Esophagus muscularis mucosa (tissue), 4 donors: ENCODE results near the gene ADGRF3.

Source experiments
- EP300 ChIP-seq: sonication (generic); formaldehyde crosslinking; IDR thresholded peaks from one replicate; pipeline ENCODE4 v1.6.1; 2017; ENCODE audit warnings: antibody characterized with exemption
- POLR2A ChIP-seq: fragments of 450-650 bp; IDR thresholded peaks from one replicate; pipeline ENCODE4 v1.6.1; 2017; ENCODE audit warnings: antibody characterized with exemption, moderate library complexity, mild to moderate bottlenecking, low read depth
- POLR2AphosphoS5 ChIP-seq, 2 donors: sonication (generic); formaldehyde crosslinking; IDR thresholded peaks; one replicate each; pipeline ENCODE4 v1.6.1; 2017; ENCODE audit warnings: antibody characterized with exemption in 2 of 2
- TF ChIP-seq, protein P1 (sequence below), 3 experiments: fragments of 200-600 bp in 2 of 3; fragments of 450-650 bp in 1 of 3; sonication (generic) in 2 of 3; IDR thresholded peaks; one replicate each; pipeline ENCODE4 v1.5.1; 2017 to 2019; ENCODE audit warnings: antibody characterized with exemption in 3 of 3, mild to moderate bottlenecking in 2 of 3, moderate library complexity in 1 of 3

DNA sequence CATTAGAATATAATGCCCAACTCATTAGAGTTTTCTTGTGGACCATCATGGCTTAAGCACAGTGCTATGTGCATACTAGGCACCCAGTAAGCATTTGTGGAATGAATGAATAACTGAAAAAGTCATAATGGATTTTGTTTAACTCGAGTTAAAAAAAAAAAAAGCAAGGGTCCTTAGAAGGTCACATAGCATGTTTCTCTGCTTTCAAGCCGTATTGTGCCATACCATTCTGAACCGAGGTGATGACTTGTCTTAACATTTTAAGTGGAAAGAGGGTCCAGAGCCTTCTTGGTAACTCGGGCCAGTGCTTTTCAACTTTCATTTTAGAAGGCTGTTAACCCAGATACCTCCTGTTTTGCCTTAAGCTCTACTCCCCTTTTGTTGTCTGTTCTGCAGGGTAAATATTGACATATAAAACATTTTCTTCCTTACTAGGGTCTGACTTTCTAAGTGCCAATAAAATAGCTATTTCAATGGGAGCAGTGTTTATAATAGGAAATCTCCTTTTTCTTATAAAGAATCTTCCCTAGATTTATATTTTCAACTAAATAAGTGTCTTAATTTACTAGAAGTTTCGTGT is 787 bp upstream of the ADGRF3 start:
- TF ChIP-seq POLR2AphosphoS5 (IDR thresholded peaks at IDR 0.05) (no peak), POLR2A (no peak), EP300 (no peak)
- TF ChIP-seq, protein P1, sequence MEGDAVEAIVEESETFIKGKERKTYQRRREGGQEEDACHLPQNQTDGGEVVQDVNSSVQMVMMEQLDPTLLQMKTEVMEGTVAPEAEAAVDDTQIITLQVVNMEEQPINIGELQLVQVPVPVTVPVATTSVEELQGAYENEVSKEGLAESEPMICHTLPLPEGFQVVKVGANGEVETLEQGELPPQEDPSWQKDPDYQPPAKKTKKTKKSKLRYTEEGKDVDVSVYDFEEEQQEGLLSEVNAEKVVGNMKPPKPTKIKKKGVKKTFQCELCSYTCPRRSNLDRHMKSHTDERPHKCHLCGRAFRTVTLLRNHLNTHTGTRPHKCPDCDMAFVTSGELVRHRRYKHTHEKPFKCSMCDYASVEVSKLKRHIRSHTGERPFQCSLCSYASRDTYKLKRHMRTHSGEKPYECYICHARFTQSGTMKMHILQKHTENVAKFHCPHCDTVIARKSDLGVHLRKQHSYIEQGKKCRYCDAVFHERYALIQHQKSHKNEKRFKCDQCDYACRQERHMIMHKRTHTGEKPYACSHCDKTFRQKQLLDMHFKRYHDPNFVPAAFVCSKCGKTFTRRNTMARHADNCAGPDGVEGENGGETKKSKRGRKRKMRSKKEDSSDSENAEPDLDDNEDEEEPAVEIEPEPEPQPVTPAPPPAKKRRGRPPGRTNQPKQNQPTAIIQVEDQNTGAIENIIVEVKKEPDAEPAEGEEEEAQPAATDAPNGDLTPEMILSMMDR (IDR thresholded peaks at IDR 0.05): no peak
